Measurements from ENCODE around the gene FCN1.

The FCN1 gene

DNA sequence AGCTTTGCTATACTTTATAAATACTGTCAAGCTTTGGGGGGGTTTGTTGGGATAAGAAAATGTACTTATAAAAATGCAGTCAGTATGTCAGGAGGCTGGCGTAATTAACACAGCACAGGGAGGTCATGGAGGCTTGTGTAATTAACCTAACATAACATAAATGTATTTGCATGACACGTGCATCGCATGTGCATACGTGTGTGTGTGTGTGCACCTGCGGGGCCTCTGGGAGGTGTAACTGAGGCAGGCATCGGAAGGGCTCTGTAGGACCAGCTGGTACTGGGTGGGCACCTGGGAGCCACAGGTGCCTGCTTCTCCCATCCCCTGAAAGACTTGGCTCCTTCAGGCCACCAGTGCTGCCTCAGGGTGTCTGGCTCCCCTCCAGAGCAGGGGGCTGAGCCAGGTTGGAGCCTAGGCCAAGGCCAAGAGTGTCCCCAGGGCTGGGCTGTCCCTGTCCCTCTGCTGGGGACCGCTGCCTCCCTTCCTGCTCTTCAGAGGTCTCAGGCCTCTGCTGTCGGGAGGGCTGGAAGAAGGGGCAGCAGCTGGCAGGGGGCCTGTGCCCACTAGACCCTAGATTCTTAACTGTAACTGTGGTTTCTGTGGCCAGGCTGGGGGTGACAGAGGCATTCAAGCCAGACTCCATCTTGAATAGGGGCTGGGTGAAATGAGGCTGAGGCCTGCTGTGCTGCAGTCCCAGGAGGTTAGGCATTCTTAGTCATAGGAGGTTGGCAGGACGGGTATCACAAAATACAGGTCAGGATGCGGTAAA, 28.1 kb downstream of the FCN1 start:
- H3F3A ChIP-seq (ENCODE audit: low read depth): no peaks in the 10 kb centered on the region
- H3K9ac ChIP-seq (ENCODE audit: low read depth, low read length, poor library complexity, severe bottlenecking): no peak overlapping the region
- H2AFZ ChIP-seq (ENCODE audit: low read length): no peak overlapping the region
- no peak overlapping the region for H3K4me3 ChIP-seq (ENCODE audit: low read length, poor library complexity, severe bottlenecking)
- no peaks in the 10 kb centered on the region for H4K20me1 ChIP-seq (ENCODE audit: insufficient read depth, low read length, poor library complexity, severe bottlenecking)
- no peaks in the 10 kb centered on the region for H3K4me1 ChIP-seq (ENCODE audit: insufficient read depth, low read length, poor library complexity, severe bottlenecking)
- no peaks in the 10 kb centered on the region for H3K9me2 ChIP-seq (replicated peaks; ENCODE audit: low read depth, low read length)
- TF ChIP-seq EZH2phosphoT487 (IDR thresholded peaks at IDR 0.05; ENCODE audit: borderline replicate concordance): no peak
- TF ChIP-seq, protein P1, sequence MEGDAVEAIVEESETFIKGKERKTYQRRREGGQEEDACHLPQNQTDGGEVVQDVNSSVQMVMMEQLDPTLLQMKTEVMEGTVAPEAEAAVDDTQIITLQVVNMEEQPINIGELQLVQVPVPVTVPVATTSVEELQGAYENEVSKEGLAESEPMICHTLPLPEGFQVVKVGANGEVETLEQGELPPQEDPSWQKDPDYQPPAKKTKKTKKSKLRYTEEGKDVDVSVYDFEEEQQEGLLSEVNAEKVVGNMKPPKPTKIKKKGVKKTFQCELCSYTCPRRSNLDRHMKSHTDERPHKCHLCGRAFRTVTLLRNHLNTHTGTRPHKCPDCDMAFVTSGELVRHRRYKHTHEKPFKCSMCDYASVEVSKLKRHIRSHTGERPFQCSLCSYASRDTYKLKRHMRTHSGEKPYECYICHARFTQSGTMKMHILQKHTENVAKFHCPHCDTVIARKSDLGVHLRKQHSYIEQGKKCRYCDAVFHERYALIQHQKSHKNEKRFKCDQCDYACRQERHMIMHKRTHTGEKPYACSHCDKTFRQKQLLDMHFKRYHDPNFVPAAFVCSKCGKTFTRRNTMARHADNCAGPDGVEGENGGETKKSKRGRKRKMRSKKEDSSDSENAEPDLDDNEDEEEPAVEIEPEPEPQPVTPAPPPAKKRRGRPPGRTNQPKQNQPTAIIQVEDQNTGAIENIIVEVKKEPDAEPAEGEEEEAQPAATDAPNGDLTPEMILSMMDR (conservative IDR thresholded peaks at IDR 0.05; ENCODE audit: low read length): no peak
- H3K36me3 ChIP-seq (ENCODE audit: insufficient read depth, low read length): no peaks in the 10 kb centered on the region
- peaks cover 7% of the 10 kb centered on the region; the same call in 1 of the 2 replicates for H3K9me3 ChIP-seq (ENCODE audit: insufficient read depth, low read depth, low read length)
- no peaks in the 10 kb centered on the region for H3K27me3 ChIP-seq (ENCODE audit: insufficient read depth, low read length, poor library complexity, severe bottlenecking)
- no peaks in the 10 kb centered on the region for H3K79me2 ChIP-seq (ENCODE audit: insufficient read depth, low read length)
- no peak overlapping the region for H3K4me2 ChIP-seq (ENCODE audit: low read depth, low read length, poor library complexity, severe bottlenecking)

- Histone ChIP-seq H3K27me3 (ENCODE audit: insufficient read depth, low read length, poor library complexity, severe bottlenecking) (no peaks in the 10 kb centered on the region), H3K4me3 (ENCODE audit: low read length, poor library complexity, severe bottlenecking) (no peak overlapping the region), H3K4me2 (ENCODE audit: low read depth, low read length, poor library complexity, severe bottlenecking) (no peak overlapping the region), H3K9ac (ENCODE audit: low read depth, low read length, poor library complexity, severe bottlenecking) (no peak overlapping the region), H3K9me2 (replicated peaks; ENCODE audit: low read depth, low read length) (no peaks in the 10 kb centered on the region), H3K36me3 (ENCODE audit: insufficient read depth, low read length) (no peaks in the 10 kb centered on the region), H2AFZ (ENCODE audit: low read length) (no peak overlapping the region), H3K4me1 (ENCODE audit: insufficient read depth, low read length, poor library complexity, severe bottlenecking) (no peaks in the 10 kb centered on the region), H3K79me2 (ENCODE audit: insufficient read depth, low read length) (no peaks in the 10 kb centered on the region), H4K20me1 (ENCODE audit: insufficient read depth, low read length, poor library complexity, severe bottlenecking) (no peaks in the 10 kb centered on the region), H3K9me3 (ENCODE audit: insufficient read depth, low read depth, low read length) (no peaks in the 10 kb centered on the region; the same call in 1 of the 2 replicates), H3F3A (ENCODE audit: low read depth) (no peaks in the 10 kb centered on the region)
- TF ChIP-seq, protein P1 (conservative IDR thresholded peaks at IDR 0.05; ENCODE audit: low read length): no peak
- no peak for TF ChIP-seq EZH2phosphoT487 (IDR thresholded peaks at IDR 0.05; ENCODE audit: borderline replicate concordance)
These were observed 29.0 kb downstream of the FCN1 start for GRCh38 chr9:134888603-134889190.

- Histone ChIP-seq H3F3A (ENCODE audit: low read depth) (no peaks in the 10 kb centered on the region), H3K4me2 (ENCODE audit: low read depth, low read length, poor library complexity, severe bottlenecking) (no peak overlapping the region), H2AFZ (ENCODE audit: low read length) (no peak overlapping the region), H3K36me3 (ENCODE audit: insufficient read depth, low read length) (no peaks in the 10 kb centered on the region), H3K9ac (ENCODE audit: low read depth, low read length, poor library complexity, severe bottlenecking) (no peak overlapping the region), H3K4me3 (ENCODE audit: low read length, poor library complexity, severe bottlenecking) (no peak overlapping the region), H3K4me1 (ENCODE audit: insufficient read depth, low read length, poor library complexity, severe bottlenecking) (no peaks in the 10 kb centered on the region), H3K9me3 (ENCODE audit: insufficient read depth, low read depth, low read length) (no peaks in the 10 kb centered on the region; the same call in 1 of the 2 replicates), H3K27me3 (ENCODE audit: insufficient read depth, low read length, poor library complexity, severe bottlenecking) (no peaks in the 10 kb centered on the region), H3K79me2 (ENCODE audit: insufficient read depth, low read length) (no peaks in the 10 kb centered on the region), H3K9me2 (replicated peaks; ENCODE audit: low read depth, low read length) (no peaks in the 10 kb centered on the region), H4K20me1 (ENCODE audit: insufficient read depth, low read length, poor library complexity, severe bottlenecking) (no peaks in the 10 kb centered on the region)
- no peak for TF ChIP-seq EZH2phosphoT487 (IDR thresholded peaks at IDR 0.05; ENCODE audit: borderline replicate concordance)
- TF ChIP-seq, protein P1 (conservative IDR thresholded peaks at IDR 0.05; ENCODE audit: low read length): no peak
These were observed 29.8 kb downstream of the FCN1 start for GRCh38 chr9:134887686-134888602.

Measured in Loucy (cell line).